H9 (cell line): ENCODE measurements around the gene MRC1. TPM values are rescaled to one million over a fixed set of nuclear protein-coding genes. Genes with fewer than 3 reads are reported as not detected.
"Not testable (repeated sequence)": the region's sequence is repeated elsewhere in the genome, so short reads cannot be mapped to it uniquely, and the experiment has no call there.

Source experiments
- DNase-seq: peaks from one replicate; pipeline ENCODE4 v3.0.0-alpha.2; 2017
- H2AFZ ChIP-seq: one replicate; pipeline ENCODE4 v1.6.1; 2013; ENCODE audit warnings: mild to moderate bottlenecking, low read length, control low read depth, moderate library complexity
- H2AK5ac ChIP-seq: 2 replicates; pipeline ENCODE4 v1.6.1; 2013; ENCODE audit warnings: low read length, control low read depth, mixed read lengths; ENCODE audit not compliant: insufficient read length
- H2BK120ac ChIP-seq: one replicate; pipeline ENCODE4 v1.6.1; 2013; ENCODE audit warnings: low read depth, mild to moderate bottlenecking, low read length, control low read depth, inconsistent platforms; ENCODE audit not compliant: poor library complexity, severe bottlenecking
- H2BK12ac ChIP-seq: 2 replicates; pipeline ENCODE4 v1.6.1; 2013; ENCODE audit warnings: low read length, control low read depth, mixed read lengths, low read depth; ENCODE audit not compliant: insufficient read length
- H2BK15ac ChIP-seq: 2 replicates; pipeline ENCODE4 v1.6.1; 2013; ENCODE audit warnings: low read depth, low read length, control low read depth
- H2BK20ac ChIP-seq: one replicate; pipeline ENCODE4 v1.6.1; 2013; ENCODE audit warnings: low read depth, mild to moderate bottlenecking, low read length, control low read depth, inconsistent platforms; ENCODE audit not compliant: poor library complexity, severe bottlenecking
- H2BK5ac ChIP-seq: 2 replicates; pipeline ENCODE4 v1.6.1; 2013; ENCODE audit warnings: low read length, control low read depth, mixed read lengths; ENCODE audit not compliant: insufficient read length
- H3K14ac ChIP-seq: 2 replicates; pipeline ENCODE4 v1.6.1; 2013; ENCODE audit warnings: low read length, control low read depth; ENCODE audit not compliant: insufficient read depth
- H3K18ac ChIP-seq: 2 replicates; pipeline ENCODE4 v1.6.1; 2013; ENCODE audit warnings: low read depth, mild to moderate bottlenecking, mixed read lengths, low read length, control low read depth; ENCODE audit not compliant: insufficient read length
- H3K23ac ChIP-seq: 2 replicates; pipeline ENCODE4 v1.6.1; 2013; ENCODE audit warnings: low read length, control low read depth, mixed read lengths, low read depth; ENCODE audit not compliant: insufficient read length
- H3K23me2 ChIP-seq: 2 replicates; pipeline ENCODE4 v1.6.1; 2013; ENCODE audit warnings: low read depth, mild to moderate bottlenecking, mixed read lengths, low read length, control low read depth; ENCODE audit not compliant: insufficient read length, poor library complexity, severe bottlenecking
- H3K27ac ChIP-seq: 2 replicates; pipeline ENCODE4 v1.5.1; 2013; ENCODE audit warnings: low read length, control low read depth, mixed read lengths, low read depth; ENCODE audit not compliant: insufficient read length
- H3K27me3 ChIP-seq: 2 replicates; pipeline ENCODE4 v1.6.1; 2013; ENCODE audit warnings: low read length, control low read depth, inconsistent platforms; ENCODE audit not compliant: insufficient read depth
- H3K4ac ChIP-seq: 2 replicates; pipeline ENCODE4 v1.6.1; 2013; ENCODE audit warnings: low read depth, mild to moderate bottlenecking, control low read depth, inconsistent platforms, low read length, moderate library complexity
- H3K4me1 ChIP-seq: 2 replicates; pipeline ENCODE4 v1.6.1; 2013; ENCODE audit warnings: low read length, control low read depth, inconsistent platforms; ENCODE audit not compliant: insufficient read depth
- H3K4me2 ChIP-seq: 2 replicates; pipeline ENCODE4 v1.6.1; 2013; ENCODE audit warnings: low read length, control low read depth, mixed read lengths; ENCODE audit not compliant: insufficient read length, insufficient read depth
- H3K56ac ChIP-seq: 2 replicates; pipeline ENCODE4 v1.6.1; 2013; ENCODE audit warnings: low read depth, mild to moderate bottlenecking, mixed read lengths, low read length, control low read depth; ENCODE audit not compliant: insufficient read length
- H3K79me1 ChIP-seq: 2 replicates; pipeline ENCODE4 v1.6.1; 2013; ENCODE audit warnings: low read depth, mild to moderate bottlenecking, moderate library complexity, low read length, control low read depth, inconsistent platforms; ENCODE audit not compliant: insufficient read depth, poor library complexity, severe bottlenecking
- H3K79me2 ChIP-seq: 2 replicates; pipeline ENCODE4 v1.6.1; 2013; ENCODE audit warnings: low read length, control low read depth, inconsistent platforms; ENCODE audit not compliant: insufficient read depth
- H3K9ac ChIP-seq: 2 replicates; pipeline ENCODE4 v1.6.1; 2013; ENCODE audit warnings: low read length, control low read depth, mixed read lengths; ENCODE audit not compliant: insufficient read length; ENCODE audit errors: extremely low read depth
- H3K9me3 ChIP-seq: one replicate; pipeline ENCODE4 v1.6.1; 2013; ENCODE audit warnings: low read depth, low read length, inconsistent platforms; ENCODE audit not compliant: control insufficient read depth
- H3T11ph ChIP-seq: one replicate; pipeline ENCODE4 v1.6.1; 2013; ENCODE audit warnings: mild to moderate bottlenecking, low read length, control low read depth, inconsistent platforms
- H4K20me1 ChIP-seq: one replicate; pipeline ENCODE4 v1.6.1; 2013; ENCODE audit not compliant: control insufficient read depth, insufficient read length, insufficient read depth
- H4K5ac ChIP-seq: 2 replicates; pipeline ENCODE4 v1.6.1; 2013; ENCODE audit warnings: low read depth, mild to moderate bottlenecking, mixed read lengths, low read length, control low read depth; ENCODE audit not compliant: insufficient read length
- H4K8ac ChIP-seq: replicated peaks from 2 replicates; pipeline ENCODE4 v1.6.1; 2013; ENCODE audit warnings: low read length, control low read depth, mixed read lengths, low read depth; ENCODE audit not compliant: insufficient read length
- H4K91ac ChIP-seq: 2 replicates; pipeline ENCODE4 v1.6.1; 2013; ENCODE audit warnings: low read depth, mild to moderate bottlenecking, moderate library complexity, mixed read lengths, low read length, control low read depth; ENCODE audit not compliant: insufficient read length
- H3K27ac Mint-ChIP-seq, 3 experiments: 2 replicates in 2 of 3; 3 replicates in 1 of 3; pipeline ENCODE4 v1.8.0; 2020 to 2021; ENCODE audit warnings: mixed read lengths in 3 of 3, mild to moderate bottlenecking in 1 of 3, moderate library complexity in 1 of 3
- H3K27me3 Mint-ChIP-seq: 2 replicates; pipeline ENCODE4 v1.8.0; 2021; ENCODE audit warnings: low read depth, mild to moderate bottlenecking, moderate library complexity, mixed read lengths
- H3K36me3 Mint-ChIP-seq, 3 experiments: 2 replicates in 2 of 3; 3 replicates in 1 of 3; pipeline ENCODE4 v1.8.0; 2020 to 2021; ENCODE audit warnings: low read depth in 3 of 3, mixed read lengths in 3 of 3; ENCODE audit not compliant: insufficient read depth in 1 of 3
- H3K4me1 Mint-ChIP-seq, 2 experiments: 2 replicates each; pipeline ENCODE4 v1.8.0; 2020; ENCODE audit warnings: mixed read lengths in 2 of 2
- H3K4me3 Mint-ChIP-seq, 2 experiments: 2 replicates in 1 of 2; 3 replicates in 1 of 2; pipeline ENCODE4 v1.8.0; 2020 to 2021; ENCODE audit warnings: mild to moderate bottlenecking in 2 of 2, mixed read lengths in 2 of 2, moderate library complexity in 1 of 2
- H3K9me3 Mint-ChIP-seq, 2 experiments: 2 replicates in 1 of 2; 3 replicates in 1 of 2; pipeline ENCODE4 v1.8.0; 2020; ENCODE audit warnings: mild to moderate bottlenecking in 2 of 2, mixed read lengths in 2 of 2, moderate library complexity in 1 of 2
- CTCF ChIP-seq: fragments of 200-600 bp; sonication (generic); conservative IDR thresholded peaks from 3 replicates; pipeline ENCODE4 v1.8.0; 2021; ENCODE audit warnings: antibody characterized with exemption, mild to moderate bottlenecking
- WGBS: extraction: QIAGEN DNeasy Blood & Tissue Kit; methylation state at CpG from one replicate; pipeline ENCODE4 v1.1.7; 2013; ENCODE audit warnings: missing lambda C conversion rate, low lambda C conversion rate, mixed read lengths; ENCODE audit not compliant: insufficient read length; ENCODE audit errors: extremely low coverage; 5-methylcytosine and 5-hydroxymethylcytosine counted together
- total RNA-seq: library from RNA; stranded (reverse); gene quantifications from 2 replicates; pipeline ENCODE4 v1.2.1, GENCODE V29; 2021

Gene MRC1
- total RNA-seq, 1 experiment from 2014 or later: not detected

- no peak for TF ChIP-seq CTCF
- H3K4me1 Mint-ChIP-seq: no peaks in the 10 kb centered on the region
- Histone ChIP-seq H4K8ac (no peak overlapping the region), H4K20me1 (no peaks in the 10 kb centered on the region), H4K5ac (no peak overlapping the region), H2AK5ac (no peak overlapping the region), H3K79me2 (no peaks in the 10 kb centered on the region), H3K23me2 (no peaks in the 10 kb centered on the region), H3K23ac (no peak overlapping the region), H3T11ph (no peak overlapping the region), H3K56ac (no peak overlapping the region), H3K27me3 (no peaks in the 10 kb centered on the region), H3K9me3 (no peaks in the 10 kb centered on the region), H2BK20ac (no peak overlapping the region), H3K4me1 (no peaks in the 10 kb centered on the region), H2BK5ac (no peak overlapping the region), H3K14ac (no peak overlapping the region), H4K91ac (no peak overlapping the region), H2BK15ac (no peak overlapping the region), H3K18ac (no peak overlapping the region), H2AFZ (no peak overlapping the region), H2BK120ac (no peak overlapping the region), H2BK12ac (no peak overlapping the region), H3K4ac (no peak overlapping the region), H3K27ac (no peak overlapping the region), H3K79me1 (no peaks in the 10 kb centered on the region), H3K9ac (no peak overlapping the region), H3K4me2 (no peak overlapping the region)
- no peak overlapping the region for H3K4me3 Mint-ChIP-seq
- H3K27me3 Mint-ChIP-seq: no peaks in the 10 kb centered on the region
- no peaks in the 10 kb centered on the region for H3K36me3 Mint-ChIP-seq
- no peak overlapping the region for H3K27ac Mint-ChIP-seq
- WGBS: no CpG with 5 or more reads among the region's 3 CpGs
- H3K9me3 Mint-ChIP-seq: no peaks in the 10 kb centered on the region; a peak in 1 of 5 replicates
- DNase-seq: no peak
Measured at GRCh38 chr10:17943033-17943745, 134.0 kb downstream of the MRC1 start.

GRCh38 chr10:17950269-17950668, 141.1 kb downstream of the MRC1 start:
- not testable (repeated sequence) for H3K27ac Mint-ChIP-seq, DNase-seq, H3K14ac ChIP-seq, H2AFZ ChIP-seq, H3K23ac ChIP-seq, H3K4me1 ChIP-seq, H2BK20ac ChIP-seq, H3K9me3 Mint-ChIP-seq, H3K27me3 Mint-ChIP-seq, H3K27ac ChIP-seq, H4K20me1 ChIP-seq, H2BK5ac ChIP-seq, H3K56ac ChIP-seq, H2BK15ac ChIP-seq, H3K18ac ChIP-seq, H3K4me3 Mint-ChIP-seq, H4K5ac ChIP-seq, H3K4me2 ChIP-seq, H4K91ac ChIP-seq, H2AK5ac ChIP-seq, H4K8ac ChIP-seq, H3K9me3 ChIP-seq, H3K36me3 Mint-ChIP-seq, H2BK12ac ChIP-seq, H3K23me2 ChIP-seq, H3T11ph ChIP-seq, H3K79me1 ChIP-seq, H3K4me1 Mint-ChIP-seq, H3K27me3 ChIP-seq, H3K79me2 ChIP-seq, H3K9ac ChIP-seq, H3K4ac ChIP-seq, H2BK120ac ChIP-seq
- WGBS: no CpG with 5 or more reads among the region's 7 CpGs
